Suprapubic skin (tissue), 4 donors: ENCODE measurements around the gene LRRC3B. TPM values are rescaled to one million over a fixed set of nuclear protein-coding genes. Genes with fewer than 3 reads are reported as not detected.

ENCODE experiments used
- DNase-seq, 2 donors: peaks; one replicate each; pipeline ENCODE4 v3.0.0-alpha.2; 2019; ENCODE audit warnings: low spot score in 2 of 2
- H3K27ac ChIP-seq: fragments of 200-600 bp; sonication (generic); one replicate; pipeline ENCODE4 v1.5.1; 2019
- H3K27me3 ChIP-seq: fragments of 200-600 bp; sonication (generic); one replicate; pipeline ENCODE4 v1.5.1; 2019
- H3K36me3 ChIP-seq: fragments of 200-600 bp; sonication (generic); one replicate; pipeline ENCODE4 v1.5.1; 2019
- H3K4me1 ChIP-seq: fragments of 200-600 bp; sonication (generic); one replicate; pipeline ENCODE4 v1.5.1; 2019
- H3K4me3 ChIP-seq: fragments of 200-600 bp; sonication (generic); one replicate; pipeline ENCODE4 v1.5.1; 2019; ENCODE audit warnings: mild to moderate bottlenecking
- H3K9me3 ChIP-seq: fragments of 200-600 bp; sonication (generic); one replicate; pipeline ENCODE4 v1.5.1; 2019
- CTCF ChIP-seq, 2 donors: fragments of 200-600 bp in 1 of 2; fragments of 450-650 bp in 1 of 2; sonication (generic) in 1 of 2; IDR thresholded peaks; one replicate each; pipeline ENCODE4 v1.5.1; 2016 to 2019; ENCODE audit warnings: antibody characterized with exemption in 2 of 2, mild to moderate bottlenecking in 1 of 2, moderate library complexity in 1 of 2
- EP300 ChIP-seq: sonication (generic); formaldehyde crosslinking; IDR thresholded peaks from one replicate; pipeline ENCODE4 v1.6.1; 2017; ENCODE audit warnings: antibody characterized with exemption
- POLR2A ChIP-seq, 2 donors: fragments of 450-650 bp; IDR thresholded peaks; one replicate each; pipeline ENCODE4 v1.6.1; 2017; ENCODE audit warnings: antibody characterized with exemption in 2 of 2, mild to moderate bottlenecking in 2 of 2, moderate library complexity in 2 of 2
- POLR2AphosphoS5 ChIP-seq, 3 donors: sonication (generic); formaldehyde crosslinking; IDR thresholded peaks; one replicate each; pipeline ENCODE4 v1.6.1; 2017; ENCODE audit warnings: antibody characterized with exemption in 3 of 3
- WGBS: methylation state at CpG from one replicate; pipeline ENCODE4 v1.1.5; 2018; 5-methylcytosine and 5-hydroxymethylcytosine counted together
- total RNA-seq, 4 donors: library from RNA; depleted of rRNA; stranded (reverse); fragments of >200 nt; gene quantifications; one replicate each; pipeline ENCODE4 v1.1.0, GENCODE V29; 2016

Gene LRRC3B
- total RNA-seq, 4 donors from 2014 or later = not detected

GRCh38 chr3:26648461-26648860 is 25.9 kb downstream of the LRRC3B start:
- Histone ChIP-seq H3K4me1 (no peaks in the 10 kb centered on the region), H3K4me3 (no peak overlapping the region), H3K27ac (no peak overlapping the region), H3K9me3 (no peaks in the 10 kb centered on the region), H3K27me3 (no peaks in the 10 kb centered on the region), H3K36me3 (no peaks in the 10 kb centered on the region)
- 81% methylated on average over 2 of the region's 2 CpGs for WGBS
- no peak for DNase-seq
- TF ChIP-seq EP300 (no peak), POLR2AphosphoS5 (IDR thresholded peaks at IDR 0.05) (no peak), CTCF (IDR thresholded peaks at IDR 0.05) (no peak)

- no peak overlapping the region for H3K27ac ChIP-seq
- no peak for DNase-seq
- H3K4me3 ChIP-seq = no peak overlapping the region
- WGBS = 55% methylated on average over 5 of the region's 5 CpGs
- TF ChIP-seq CTCF (IDR thresholded peaks at IDR 0.05) = no peak
- no peak for TF ChIP-seq EP300
- no peak for TF ChIP-seq POLR2A (IDR thresholded peaks at IDR 0.05)
- TF ChIP-seq POLR2AphosphoS5 (IDR thresholded peaks at IDR 0.05) = no peak
- no peaks in the 10 kb centered on the region for H3K9me3 ChIP-seq
- H3K27me3 ChIP-seq = no peaks in the 10 kb centered on the region
- H3K4me1 ChIP-seq = no peaks in the 10 kb centered on the region
- H3K36me3 ChIP-seq = no peaks in the 10 kb centered on the region
Observed at GRCh38 chr3:26652164-26652563, 29.6 kb downstream of the LRRC3B start.

GRCh38 chr3:26653811-26654425 is 31.3 kb downstream of the LRRC3B start:
- 73% methylated on average over 1 of the region's 1 CpG for WGBS

GRCh38 chr3:26655231-26655630 is 32.7 kb downstream of the LRRC3B start:
- WGBS = 76% methylated on average over 2 of the region's 2 CpGs
- Histone ChIP-seq H3K4me1 (no peaks in the 10 kb centered on the region), H3K9me3 (no peaks in the 10 kb centered on the region), H3K36me3 (no peaks in the 10 kb centered on the region), H3K4me3 (no peak overlapping the region), H3K27ac (no peak overlapping the region), H3K27me3 (no peaks in the 10 kb centered on the region)
- TF ChIP-seq CTCF (IDR thresholded peaks at IDR 0.05) (no peak), POLR2A (IDR thresholded peaks at IDR 0.05) (no peak), POLR2AphosphoS5 (IDR thresholded peaks at IDR 0.05) (no peak), EP300 (no peak)
- no peak for DNase-seq

More at GRCh38 chr3:26653811-26654425, 31.3 kb downstream of the LRRC3B start:
- no peak overlapping the region for H3K4me3 ChIP-seq
- TF ChIP-seq EP300 = no peak
- no peak for TF ChIP-seq CTCF (IDR thresholded peaks at IDR 0.05)
- no peak for TF ChIP-seq POLR2AphosphoS5 (IDR thresholded peaks at IDR 0.05)
- TF ChIP-seq POLR2A (IDR thresholded peaks at IDR 0.05) = no peak
- no peak for DNase-seq
- no peak overlapping the region for H3K27ac ChIP-seq
- H3K36me3 ChIP-seq = no peaks in the 10 kb centered on the region
- no peaks in the 10 kb centered on the region for H3K27me3 ChIP-seq
- H3K9me3 ChIP-seq = no peaks in the 10 kb centered on the region
- no peaks in the 10 kb centered on the region for H3K4me1 ChIP-seq

- Histone ChIP-seq H3K27ac (no peak overlapping the region), H3K36me3 (no peaks in the 10 kb centered on the region), H3K4me1 (no peaks in the 10 kb centered on the region), H3K4me3 (no peak overlapping the region), H3K9me3 (no peaks in the 10 kb centered on the region), H3K27me3 (no peaks in the 10 kb centered on the region)
- DNase-seq = no peak
- no peak for TF ChIP-seq CTCF (IDR thresholded peaks at IDR 0.05)
- TF ChIP-seq POLR2AphosphoS5 (IDR thresholded peaks at IDR 0.05) = no peak
- TF ChIP-seq POLR2A (IDR thresholded peaks at IDR 0.05) = no peak
- TF ChIP-seq EP300 = no peak
- WGBS = 55% methylated on average over 6 of the region's 6 CpGs
Observed at GRCh38 chr3:26657348-26657976, 34.9 kb downstream of the LRRC3B start.
